HG03103 (cell line): ENCODE results near the gene HOXA9.

Source experiments
- ATAC-seq: cut with Tn5 transposase; IDR thresholded peaks from one replicate; pipeline ENCODE4 v1.9.1; 2021; ENCODE audit warnings: low read depth; ENCODE audit not compliant: unreplicated experiment

HOXA9 gene

DNA sequence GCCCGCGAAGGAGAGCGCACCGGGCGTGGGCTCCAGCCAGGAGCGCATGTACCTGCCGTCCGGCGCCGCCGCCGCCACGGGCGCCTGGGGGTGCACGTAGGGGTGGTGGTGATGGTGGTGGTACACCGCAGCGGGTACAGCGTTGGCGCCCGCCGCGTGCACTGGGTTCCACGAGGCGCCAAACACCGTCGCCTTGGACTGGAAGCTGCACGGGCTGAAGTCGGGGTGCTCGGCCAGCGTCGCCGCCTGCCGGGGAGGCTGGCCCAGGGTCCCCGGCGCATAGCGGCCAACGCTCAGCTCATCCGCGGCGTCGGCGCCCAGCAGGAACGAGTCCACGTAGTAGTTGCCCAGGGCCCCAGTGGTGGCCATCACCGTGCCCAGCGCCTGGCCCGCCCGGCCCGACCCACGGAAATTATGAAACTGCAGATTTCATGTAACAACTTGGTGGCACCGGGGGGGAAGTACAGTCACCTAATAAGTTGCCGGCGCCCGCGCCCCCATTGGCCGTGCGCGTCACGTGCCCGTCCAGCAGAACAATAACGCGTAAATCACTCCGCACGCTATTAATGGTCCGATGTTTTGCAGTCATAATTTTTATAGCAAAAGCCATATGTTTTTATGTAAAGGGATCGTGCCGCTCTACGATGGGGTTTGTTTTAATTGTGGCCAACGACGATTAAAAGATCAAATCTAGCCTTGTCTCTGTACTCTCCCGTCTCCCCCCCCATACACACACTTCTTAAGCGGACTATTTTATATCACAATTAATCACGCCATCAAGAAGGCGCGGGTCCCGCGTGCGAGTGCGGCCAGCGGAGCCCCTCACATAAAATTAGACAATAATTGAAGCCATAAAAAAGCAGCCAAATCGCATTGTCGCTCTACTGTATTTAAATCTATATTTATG is at the start of gene HOXA9:
Gene HOXA9, minus strand, starts transcription at position 449 of the 907 bp plus-strand sequence. Its CDS starts 80 bp downstream, at position 369.
- ATAC-seq = no peak

DNA sequence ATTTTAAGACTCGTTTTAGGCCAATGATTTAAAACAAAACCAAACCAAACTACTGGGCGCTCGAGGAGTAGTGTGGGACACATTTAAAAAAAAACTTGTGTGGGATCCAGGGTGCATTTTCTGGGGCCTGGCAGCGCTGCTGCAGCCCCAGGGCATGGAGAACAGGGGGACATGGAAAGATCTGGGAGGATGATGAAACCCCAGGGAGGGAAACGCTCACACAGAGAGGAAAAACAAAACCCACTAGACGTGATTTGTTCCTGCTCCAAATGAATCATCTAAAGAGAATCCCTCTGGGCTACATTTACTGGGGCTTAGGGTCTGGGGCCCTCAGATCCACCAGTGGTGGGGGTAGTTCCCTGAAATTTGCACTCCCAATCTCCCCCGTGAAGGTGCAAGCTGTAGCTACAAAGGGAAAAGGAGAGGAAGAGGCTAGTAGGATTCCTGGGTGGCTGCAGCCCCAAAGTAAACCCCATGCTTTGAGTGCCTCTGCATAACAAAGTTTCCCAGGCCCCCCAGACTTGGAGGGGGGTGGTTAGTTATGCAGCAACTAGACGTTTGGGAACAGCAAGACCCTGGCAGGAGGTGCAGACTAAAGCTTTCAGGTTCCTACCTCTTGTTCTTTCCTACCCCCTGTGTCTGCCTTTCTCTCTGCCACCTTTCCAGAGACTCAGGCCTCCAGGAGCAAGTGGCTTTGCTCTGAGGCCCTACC is 49.1 kb upstream of the HOXA9 start:
- no peak for ATAC-seq

DNA sequence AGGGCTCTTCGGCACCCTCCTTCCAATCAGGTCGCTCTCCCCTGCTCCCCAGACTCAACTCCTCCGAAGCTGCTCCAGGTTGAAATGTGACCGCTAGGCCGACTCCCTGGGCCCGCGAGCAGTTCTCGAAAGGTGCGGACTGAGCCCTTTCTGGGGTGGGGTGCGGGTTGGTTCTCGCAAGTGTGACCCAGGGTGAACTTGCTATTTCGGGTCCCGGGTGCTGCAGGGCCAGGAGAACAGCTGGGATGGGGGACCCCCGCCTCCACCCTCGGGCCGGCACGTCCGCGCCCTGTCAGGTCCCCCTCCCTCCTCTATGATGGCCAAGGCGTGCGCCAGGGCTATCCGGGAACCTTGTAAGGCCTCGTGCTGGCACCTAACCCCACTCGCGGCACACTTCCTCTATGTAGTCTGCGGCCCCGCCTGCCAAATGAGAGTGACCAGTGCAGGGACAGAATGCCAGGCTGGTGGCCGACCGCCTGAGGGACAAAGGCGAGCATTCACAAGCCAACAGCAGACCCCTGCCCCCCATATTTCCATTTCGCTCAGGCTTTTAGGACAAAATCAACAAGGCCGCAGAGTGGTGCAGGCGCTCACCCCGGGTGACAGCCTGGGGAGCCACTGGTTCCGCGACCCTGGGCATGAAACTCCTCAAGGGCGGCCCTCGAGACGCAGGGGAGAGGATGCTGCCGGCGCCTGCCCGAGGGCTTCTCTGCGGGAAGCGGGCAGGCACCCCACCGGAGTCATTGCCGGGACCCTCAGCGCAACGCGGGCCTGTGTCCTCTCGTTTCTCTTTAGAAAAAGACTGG is 48.3 kb upstream of the HOXA9 start:
- no peak for ATAC-seq

DNA sequence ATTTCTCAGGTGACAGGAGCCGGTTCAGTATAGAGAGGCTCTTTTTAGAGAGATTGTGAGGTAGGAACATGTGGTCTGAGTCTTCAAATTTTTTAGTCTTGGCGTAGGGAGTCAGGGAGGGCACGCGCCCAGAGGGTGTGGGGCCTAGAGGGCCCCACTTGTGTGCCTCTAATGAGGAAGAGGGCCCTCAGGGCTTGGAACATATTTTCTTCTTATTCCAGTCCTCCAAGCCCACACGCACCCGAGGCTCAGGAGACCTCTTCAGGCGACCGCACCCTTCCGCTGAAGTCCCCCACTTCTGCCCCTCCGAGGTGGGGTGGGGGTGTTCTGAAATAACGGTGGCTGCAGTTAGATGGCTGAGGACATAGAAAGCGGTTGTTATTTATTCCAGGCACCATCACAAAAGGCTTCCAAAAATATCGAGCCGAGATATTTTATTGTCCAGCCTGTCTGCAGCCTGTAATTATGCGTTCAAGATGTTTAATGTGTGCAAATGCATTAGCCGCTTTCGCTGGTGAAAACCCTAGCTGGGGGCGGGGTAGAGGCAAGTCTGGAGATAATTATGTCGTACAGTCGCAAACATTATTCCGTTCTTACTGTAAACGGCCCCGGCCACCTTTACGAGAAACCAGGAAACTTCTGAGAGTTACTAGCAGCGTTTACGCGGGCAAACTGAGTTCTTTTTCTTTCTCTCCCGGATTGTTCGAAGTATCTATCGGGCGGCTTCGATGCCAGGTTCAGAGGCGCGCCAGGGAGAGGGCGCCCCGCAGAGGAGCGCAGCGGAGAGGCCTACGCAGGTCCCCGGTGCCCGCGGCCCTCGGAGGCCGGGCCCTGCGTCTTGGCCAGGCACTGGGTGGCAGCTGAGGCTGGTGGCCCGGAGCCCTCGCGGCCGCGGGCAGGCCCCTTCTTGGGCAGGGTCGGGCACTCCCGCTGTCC is 47.4 kb upstream of the HOXA9 start:
- no peak for ATAC-seq

DNA sequence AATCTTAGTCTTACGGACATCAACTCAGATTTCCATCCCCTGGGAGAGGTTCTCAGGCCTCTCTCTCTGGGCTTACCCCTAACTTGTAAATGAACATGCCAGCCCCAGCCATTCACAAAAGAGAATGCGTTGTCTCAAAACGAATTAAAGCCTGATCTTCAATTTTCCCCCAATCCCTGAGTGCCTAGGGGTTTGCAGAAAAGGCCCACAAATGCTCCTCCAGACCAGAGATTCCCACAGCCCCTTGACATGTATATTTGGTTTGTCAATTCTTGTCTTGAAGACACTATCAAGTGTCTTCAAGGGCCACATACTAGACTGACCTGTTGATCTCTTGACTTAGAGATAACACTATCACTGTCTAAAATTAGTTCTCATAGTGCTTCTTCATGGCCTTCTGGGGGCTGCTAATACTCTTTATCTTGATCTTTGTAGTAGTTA is 46.4 kb upstream of the HOXA9 start:
- ATAC-seq = no peak

DNA sequence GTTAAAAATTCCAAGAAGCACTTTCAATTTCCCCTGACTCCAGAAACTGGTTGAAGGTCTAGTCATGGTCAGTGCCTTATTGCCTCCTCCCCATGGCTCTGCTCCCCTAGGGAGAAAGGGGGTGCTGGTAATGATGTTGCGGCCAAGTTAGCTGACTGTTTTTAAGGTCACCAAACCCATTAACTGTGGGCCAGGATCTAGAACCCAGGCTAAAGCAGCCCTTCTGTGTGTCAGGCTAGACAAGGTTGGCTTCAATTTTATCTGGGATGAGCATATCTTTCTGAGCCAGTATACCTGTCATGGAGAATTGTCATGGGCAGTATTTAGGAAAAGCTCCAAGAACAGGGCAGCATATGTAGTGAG is 45.7 kb upstream of the HOXA9 start:
- ATAC-seq = no peak

DNA sequence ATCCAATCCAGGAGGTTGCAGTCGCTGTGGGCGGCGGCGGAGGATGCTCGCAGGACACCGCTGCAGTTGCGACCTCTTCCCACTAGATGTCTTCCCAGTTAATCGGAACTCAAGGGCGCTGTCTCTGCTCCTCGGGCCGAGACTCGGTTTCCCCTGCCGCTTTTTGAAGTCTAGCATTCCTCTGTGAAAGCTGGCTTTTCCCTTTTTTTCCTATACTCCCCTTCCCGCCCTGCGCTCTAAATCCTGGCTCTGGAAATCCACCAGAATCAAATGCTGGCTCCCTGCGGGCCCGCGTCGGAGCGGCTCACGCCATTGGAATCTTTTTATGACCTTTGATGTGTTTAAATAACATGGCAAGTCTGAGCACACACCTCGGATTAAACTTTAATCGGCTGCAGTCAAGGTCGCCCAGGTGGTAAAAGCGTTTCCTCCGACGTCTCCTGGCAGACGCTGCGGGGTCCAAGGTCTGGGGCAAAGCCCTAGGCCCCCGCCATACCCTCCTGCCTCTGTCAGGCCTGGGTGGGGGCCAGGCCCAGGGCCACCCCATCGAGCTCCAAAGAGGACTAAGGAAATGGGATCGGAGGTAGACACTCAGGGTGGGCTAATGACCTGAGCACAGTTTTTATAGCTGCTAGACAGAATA is 45.2 kb upstream of the HOXA9 start:
- ATAC-seq = no peak

DNA sequence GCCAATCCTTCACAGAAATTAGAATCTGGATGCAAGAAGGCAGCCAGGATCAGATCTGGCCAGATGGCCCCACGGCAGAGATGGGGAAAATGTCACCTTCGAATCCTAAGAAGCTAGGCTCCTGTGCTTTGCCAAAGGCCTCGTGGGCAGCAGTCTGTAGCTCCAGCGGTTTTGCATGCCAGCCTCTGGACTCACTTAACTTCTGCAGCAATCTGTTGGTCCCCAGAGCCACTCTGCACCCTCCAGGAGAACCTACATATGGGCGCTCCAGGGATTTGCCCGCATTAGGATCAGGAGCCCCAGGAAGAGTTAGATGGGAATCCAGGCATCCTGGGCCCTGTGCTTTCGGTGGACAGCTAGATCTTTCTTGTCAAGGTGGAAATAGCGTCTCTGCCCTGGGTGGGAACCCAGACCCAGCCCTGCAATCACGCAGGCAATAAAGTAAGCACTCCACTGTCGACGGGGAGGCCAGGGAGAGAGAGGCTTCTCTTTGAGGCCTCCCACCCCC is 44.6 kb upstream of the HOXA9 start:
- no peak for ATAC-seq

DNA sequence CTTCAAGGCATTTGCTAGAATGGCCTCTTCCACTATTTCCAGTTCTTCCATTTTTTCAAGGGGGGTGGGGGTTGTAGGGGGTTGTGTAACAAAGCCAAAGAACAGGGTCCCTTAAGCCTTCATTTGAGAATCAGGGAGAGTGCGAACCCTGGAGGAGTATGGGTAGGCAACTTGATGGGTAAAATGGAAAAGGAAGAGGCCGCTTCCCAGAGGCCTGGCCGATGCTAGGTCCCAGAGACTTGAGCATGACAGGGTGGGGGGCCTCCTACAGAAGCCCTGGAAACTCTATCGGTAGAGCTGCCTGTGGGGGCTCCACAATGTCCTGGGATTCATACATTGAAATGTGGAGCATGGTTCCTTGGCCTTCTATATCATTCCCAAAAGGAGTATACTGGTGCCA is 43.7 kb upstream of the HOXA9 start:
- no peak for ATAC-seq

DNA sequence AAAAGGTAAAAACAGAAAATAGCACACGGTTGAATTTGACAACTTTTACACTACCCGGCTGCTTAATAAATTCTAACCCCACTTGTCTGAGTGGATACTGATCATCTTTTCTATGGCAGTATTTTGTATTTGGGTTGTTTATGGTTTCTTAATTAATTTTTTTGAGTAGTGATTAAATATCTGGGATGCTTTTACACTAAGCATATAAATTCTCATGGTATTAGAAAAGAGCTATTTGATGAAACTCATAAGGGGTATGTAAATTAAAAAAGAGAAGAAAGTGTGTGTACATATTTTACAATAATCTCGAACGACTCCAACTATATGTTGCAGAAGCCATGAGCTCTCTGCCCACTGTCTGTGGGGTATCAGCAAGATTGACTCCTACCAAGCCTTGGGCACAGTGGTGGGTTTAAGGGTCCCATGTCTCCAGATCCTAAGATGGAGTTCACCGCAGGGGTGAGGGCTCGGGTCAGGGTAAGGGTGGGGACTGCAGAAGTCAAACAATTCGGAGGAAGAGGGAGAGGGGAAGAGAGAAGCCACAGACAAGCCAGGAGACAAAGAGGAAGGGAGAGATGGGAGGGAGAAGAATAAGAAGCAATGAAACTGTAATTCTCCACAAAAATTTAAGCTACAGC is 42.1 kb upstream of the HOXA9 start:
- ATAC-seq = no peak

DNA sequence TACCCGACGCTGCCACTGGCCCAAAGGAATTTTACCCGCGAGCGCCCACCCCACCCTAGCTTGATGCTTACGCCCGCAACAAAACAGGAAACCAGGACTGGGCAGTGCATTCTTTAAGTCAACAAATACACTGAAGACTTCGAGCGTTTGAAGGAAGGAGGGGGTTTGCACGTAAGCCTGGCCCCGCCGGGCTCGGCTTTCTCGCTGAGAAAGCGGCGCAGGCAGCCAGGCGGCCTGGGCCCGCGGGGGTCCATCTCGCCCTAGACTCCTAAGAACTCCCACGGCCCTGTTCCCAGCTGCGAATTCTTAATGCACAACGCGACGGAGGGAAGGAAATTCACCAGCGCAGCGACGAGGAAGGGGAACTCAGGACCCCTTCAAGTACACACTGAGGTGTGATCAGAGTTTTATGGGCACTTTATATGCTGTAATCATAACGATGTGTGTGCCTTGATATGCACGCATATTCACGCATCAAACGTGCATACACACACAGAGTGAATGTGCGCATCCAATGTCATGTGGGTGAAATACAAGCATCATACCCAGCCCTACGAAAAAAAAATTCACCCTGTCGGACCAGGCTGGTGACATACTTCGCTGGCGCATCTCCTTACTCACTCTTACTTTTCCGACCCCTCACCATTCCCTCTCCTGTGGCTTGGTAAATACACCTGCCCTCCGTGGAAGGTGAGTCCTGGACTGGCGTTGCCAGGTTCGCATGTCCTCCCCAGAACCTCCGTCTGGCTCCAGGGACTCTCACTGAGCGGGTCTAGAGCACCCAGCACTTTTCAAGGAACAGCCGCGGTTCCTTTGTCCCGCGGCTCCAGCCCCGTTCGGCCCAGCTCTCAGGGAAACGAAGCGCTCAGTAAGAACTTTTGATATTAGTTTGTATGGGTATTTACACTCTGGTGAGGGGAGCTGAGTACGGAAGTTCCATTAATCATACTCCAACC is 40.3 kb upstream of the HOXA9 start:
- no peak for ATAC-seq

DNA sequence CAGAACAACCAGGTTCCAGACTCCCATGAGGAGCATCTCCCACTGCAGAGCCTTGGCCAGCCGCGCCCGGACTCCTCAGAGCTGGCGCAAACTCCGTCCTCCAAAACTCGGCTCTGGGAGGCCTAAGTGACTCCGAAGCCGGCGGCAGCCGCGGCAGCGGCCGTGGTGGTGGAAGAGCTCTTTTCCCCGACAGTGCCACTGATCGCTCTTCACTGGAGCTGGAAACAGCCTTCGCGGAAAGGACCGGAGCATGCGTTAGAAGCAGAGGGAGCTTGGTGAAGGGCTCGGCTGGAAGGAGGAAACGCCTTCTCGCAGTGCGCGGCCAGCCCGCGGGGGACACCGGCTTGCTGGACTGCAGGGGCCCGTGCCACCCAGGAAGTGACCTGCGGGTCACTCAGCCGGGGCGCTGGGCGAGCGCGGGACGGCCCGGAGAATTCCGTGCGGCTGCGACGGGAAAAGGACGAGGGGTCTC is 39.5 kb upstream of the HOXA9 start:
- no peak for ATAC-seq

DNA sequence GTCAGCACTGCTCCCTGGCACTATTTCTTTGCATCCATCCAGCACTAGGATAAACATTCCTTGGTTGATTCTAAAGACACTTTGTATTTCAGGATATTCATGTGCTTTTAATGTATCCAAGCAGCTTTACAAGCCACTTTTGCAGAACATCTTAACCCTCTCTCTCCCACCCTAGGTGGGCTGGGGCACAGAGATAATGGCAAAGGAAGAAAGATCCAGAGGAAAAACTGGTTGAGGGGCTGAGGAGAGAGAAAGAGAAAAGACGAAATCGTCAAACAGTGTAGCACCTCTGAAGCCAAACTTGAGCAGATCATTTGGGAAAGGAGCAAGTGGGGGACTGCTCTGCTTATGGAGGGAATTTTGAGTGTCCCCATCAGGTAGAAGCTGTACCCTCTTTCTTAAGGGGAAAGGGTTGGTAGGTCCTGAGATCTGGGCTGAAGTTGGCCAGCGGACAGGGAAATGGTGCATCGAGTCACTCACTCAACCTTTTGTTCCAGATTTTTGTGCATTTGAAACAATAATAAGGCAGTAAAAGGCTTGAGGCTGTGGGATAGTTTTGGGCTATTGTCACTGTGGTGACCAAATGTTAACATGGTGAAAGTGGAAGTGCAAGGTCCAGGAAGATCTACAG is 38.7 kb upstream of the HOXA9 start:
- no peak for ATAC-seq

DNA sequence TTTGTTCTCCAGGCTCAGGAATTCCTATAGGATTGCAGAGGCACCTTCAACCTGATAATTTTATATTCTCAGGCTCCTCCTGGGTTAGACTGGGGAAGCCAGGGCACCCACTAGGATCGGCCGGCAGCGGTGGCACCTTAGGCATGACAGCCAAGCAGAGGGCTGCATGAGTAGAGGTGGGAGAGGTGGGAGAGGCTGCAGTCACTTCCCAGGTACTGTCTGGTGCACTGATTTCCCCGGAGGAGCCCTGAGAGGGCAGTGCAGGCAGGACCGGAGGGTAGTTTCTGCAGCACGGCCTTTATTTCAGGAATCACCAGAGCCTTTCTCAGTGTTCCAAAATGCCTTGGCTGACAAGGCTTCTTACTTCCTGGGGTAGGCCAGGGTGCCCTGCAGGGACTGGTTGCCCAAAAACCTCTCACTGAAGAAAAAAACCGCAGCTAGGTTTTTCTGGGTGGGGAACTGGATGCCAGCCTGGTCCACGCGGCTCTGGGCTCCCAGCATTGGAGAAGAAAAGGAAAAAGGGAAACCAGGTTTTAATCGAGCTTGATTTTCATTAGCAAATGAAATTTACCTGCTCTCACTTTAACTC is 38.1 kb upstream of the HOXA9 start:
- no peak for ATAC-seq

DNA sequence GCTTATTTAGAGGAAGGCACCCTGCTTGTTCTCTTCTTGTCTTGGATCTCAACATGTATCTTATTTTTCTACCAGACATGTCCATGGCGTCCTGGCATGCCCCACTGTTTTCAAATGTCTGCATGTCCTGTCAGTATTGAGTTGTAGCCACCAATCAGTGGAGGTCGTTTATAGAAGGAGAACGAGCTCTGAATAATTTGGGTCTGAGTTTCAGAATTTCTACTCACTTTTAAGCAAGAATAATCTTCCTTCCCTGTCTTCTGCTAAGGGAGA is 37.5 kb upstream of the HOXA9 start:
- no peak for ATAC-seq

DNA sequence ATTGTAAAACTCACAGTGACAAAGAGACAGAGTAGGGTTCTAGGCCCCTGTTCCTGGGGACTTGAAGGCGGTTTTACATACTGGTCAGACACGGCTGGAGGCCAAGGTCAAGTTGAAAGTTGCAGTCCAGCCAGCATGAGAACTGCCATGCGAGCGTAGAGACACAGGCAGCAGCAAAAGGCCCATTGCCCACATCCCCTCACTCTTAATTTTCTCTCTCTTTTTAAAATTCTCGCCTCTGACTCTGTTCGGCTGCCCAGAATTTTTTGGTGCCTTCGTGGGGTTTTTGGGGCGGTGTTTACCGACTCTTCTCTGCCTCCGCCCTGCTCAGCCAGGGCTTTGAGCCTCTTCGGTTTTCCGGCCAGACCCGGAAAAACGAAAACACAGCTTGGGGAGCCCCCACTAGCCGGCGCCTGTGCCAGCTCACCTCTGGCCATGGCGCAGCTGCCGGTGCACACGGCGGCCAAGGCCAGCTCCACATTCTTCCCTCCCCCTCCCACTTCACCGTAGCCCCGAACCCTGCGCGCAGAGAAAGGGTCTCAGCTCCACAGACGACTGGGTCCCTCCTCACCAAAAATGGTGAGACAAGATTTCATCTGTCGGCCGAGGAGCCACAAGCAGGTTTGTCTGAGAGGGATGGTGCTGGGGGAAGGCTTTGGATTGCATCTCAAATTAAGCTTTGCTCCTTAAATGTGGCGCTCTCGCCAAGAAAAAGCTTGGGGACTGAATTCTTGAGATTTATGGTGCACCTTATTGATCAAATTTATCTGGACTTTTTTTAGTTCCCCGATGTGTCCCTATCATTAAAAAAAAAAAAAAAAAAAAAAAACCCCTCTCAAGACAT is 36.9 kb upstream of the HOXA9 start:
- no peak for ATAC-seq
